Measurements from ENCODE around the gene TMEM119.
"Not testable (repeated sequence)": the region's sequence is repeated elsewhere in the genome, so short reads cannot be mapped to it uniquely, and the experiment has no call there.

The TMEM119 gene

GRCh38 chr12:108560321-108560721 is 37.6 kb downstream of the TMEM119 start:
- peak overlapping the region; percentile 98 for H3K4me3 ChIP-seq (replicated peaks; ENCODE audit: insufficient read depth, low read length)
- DNase-seq (ENCODE audit: low read depth in 1 of 2, low spot score in 1 of 2), result peak in 1 of 2 experiments; percentile 56
- H3K27ac ChIP-seq (replicated peaks), result peak overlapping the region; percentile 98
- no peak for TF ChIP-seq POLR2AphosphoS5 (IDR thresholded peaks at IDR 0.05; ENCODE audit: low read depth)
- no peaks in the 10 kb centered on the region for H3K27me3 ChIP-seq (ENCODE audit: insufficient read depth, poor library complexity, severe bottlenecking)

DNA sequence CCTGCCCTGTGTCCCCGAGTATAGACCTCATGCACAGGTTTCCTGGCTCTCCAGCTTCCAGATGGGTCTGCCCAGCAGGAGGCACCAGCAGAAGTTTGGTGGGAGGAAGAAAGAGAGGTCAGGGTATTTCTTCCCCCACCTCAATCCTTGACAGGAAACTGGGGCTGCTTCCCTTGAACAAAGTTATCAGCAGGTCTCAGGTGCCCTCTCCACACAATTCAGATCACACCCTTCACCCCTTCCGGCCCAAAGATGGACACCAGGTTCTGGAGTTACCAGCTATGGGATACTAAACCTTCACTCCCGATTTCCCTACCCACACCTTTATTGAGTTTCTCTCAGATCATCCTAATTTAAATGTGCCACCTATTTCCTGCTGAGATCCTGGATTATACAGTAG is 38.1 kb downstream of the TMEM119 start:
- Histone ChIP-seq H3K4me3 (replicated peaks; ENCODE audit: insufficient read depth, low read length) (peak overlapping the region; percentile 98), H3K27ac (replicated peaks) (peak overlapping the region; percentile 98), H3K27me3 (ENCODE audit: insufficient read depth, poor library complexity, severe bottlenecking) (no peaks in the 10 kb centered on the region)
- no peak for DNase-seq (ENCODE audit: low read depth in 1 of 2, low spot score in 1 of 2)
- no peak for TF ChIP-seq POLR2AphosphoS5 (IDR thresholded peaks at IDR 0.05; ENCODE audit: low read depth)
- TF ChIP-seq SPI1 (IDR thresholded peaks at IDR 0.05; ENCODE audit: borderline replicate concordance, low read depth), result no peak
- TF ChIP-seq GABPA (IDR thresholded peaks at IDR 0.05; ENCODE audit: low read depth), result no peak
- TF ChIP-seq, protein P1, sequence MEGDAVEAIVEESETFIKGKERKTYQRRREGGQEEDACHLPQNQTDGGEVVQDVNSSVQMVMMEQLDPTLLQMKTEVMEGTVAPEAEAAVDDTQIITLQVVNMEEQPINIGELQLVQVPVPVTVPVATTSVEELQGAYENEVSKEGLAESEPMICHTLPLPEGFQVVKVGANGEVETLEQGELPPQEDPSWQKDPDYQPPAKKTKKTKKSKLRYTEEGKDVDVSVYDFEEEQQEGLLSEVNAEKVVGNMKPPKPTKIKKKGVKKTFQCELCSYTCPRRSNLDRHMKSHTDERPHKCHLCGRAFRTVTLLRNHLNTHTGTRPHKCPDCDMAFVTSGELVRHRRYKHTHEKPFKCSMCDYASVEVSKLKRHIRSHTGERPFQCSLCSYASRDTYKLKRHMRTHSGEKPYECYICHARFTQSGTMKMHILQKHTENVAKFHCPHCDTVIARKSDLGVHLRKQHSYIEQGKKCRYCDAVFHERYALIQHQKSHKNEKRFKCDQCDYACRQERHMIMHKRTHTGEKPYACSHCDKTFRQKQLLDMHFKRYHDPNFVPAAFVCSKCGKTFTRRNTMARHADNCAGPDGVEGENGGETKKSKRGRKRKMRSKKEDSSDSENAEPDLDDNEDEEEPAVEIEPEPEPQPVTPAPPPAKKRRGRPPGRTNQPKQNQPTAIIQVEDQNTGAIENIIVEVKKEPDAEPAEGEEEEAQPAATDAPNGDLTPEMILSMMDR (IDR thresholded peaks at IDR 0.05; ENCODE audit: insufficient read depth, low read length), result no peak
- TF ChIP-seq, protein P2, sequence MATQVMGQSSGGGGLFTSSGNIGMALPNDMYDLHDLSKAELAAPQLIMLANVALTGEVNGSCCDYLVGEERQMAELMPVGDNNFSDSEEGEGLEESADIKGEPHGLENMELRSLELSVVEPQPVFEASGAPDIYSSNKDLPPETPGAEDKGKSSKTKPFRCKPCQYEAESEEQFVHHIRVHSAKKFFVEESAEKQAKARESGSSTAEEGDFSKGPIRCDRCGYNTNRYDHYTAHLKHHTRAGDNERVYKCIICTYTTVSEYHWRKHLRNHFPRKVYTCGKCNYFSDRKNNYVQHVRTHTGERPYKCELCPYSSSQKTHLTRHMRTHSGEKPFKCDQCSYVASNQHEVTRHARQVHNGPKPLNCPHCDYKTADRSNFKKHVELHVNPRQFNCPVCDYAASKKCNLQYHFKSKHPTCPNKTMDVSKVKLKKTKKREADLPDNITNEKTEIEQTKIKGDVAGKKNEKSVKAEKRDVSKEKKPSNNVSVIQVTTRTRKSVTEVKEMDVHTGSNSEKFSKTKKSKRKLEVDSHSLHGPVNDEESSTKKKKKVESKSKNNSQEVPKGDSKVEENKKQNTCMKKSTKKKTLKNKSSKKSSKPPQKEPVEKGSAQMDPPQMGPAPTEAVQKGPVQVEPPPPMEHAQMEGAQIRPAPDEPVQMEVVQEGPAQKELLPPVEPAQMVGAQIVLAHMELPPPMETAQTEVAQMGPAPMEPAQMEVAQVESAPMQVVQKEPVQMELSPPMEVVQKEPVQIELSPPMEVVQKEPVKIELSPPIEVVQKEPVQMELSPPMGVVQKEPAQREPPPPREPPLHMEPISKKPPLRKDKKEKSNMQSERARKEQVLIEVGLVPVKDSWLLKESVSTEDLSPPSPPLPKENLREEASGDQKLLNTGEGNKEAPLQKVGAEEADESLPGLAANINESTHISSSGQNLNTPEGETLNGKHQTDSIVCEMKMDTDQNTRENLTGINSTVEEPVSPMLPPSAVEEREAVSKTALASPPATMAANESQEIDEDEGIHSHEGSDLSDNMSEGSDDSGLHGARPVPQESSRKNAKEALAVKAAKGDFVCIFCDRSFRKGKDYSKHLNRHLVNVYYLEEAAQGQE (IDR thresholded peaks at IDR 0.05; ENCODE audit: insufficient replicate concordance, low read depth), result no peak

- TF ChIP-seq, protein P1 (IDR thresholded peaks at IDR 0.05; ENCODE audit: insufficient read depth, low read length), result no peak
- TF ChIP-seq, protein P2 (IDR thresholded peaks at IDR 0.05; ENCODE audit: insufficient replicate concordance, low read depth), result no peak
- TF ChIP-seq GABPA (IDR thresholded peaks at IDR 0.05; ENCODE audit: low read depth) (no peak), SPI1 (IDR thresholded peaks at IDR 0.05; ENCODE audit: borderline replicate concordance, low read depth) (no peak), POLR2AphosphoS5 (IDR thresholded peaks at IDR 0.05; ENCODE audit: low read depth) (no peak)
- H3K4me3 ChIP-seq (replicated peaks; ENCODE audit: insufficient read depth, low read length), result peak overlapping the region; percentile 98
- DNase-seq (ENCODE audit: low read depth in 1 of 2, low spot score in 1 of 2), result no peak
- H3K27ac ChIP-seq (replicated peaks), result no peak overlapping the region
- H3K27me3 ChIP-seq (ENCODE audit: insufficient read depth, poor library complexity, severe bottlenecking), result no peaks in the 10 kb centered on the region
Measured at GRCh38 chr12:108559007-108559655, 38.8 kb downstream of the TMEM119 start.

- not testable (repeated sequence) for H3K4me3 ChIP-seq (replicated peaks; ENCODE audit: insufficient read depth, low read length); H3K27me3 ChIP-seq (ENCODE audit: insufficient read depth, poor library complexity, severe bottlenecking); DNase-seq (ENCODE audit: low read depth in 1 of 2, low spot score in 1 of 2); H3K27ac ChIP-seq (replicated peaks)
Measured at GRCh38 chr12:108555383-108555782, 42.5 kb downstream of the TMEM119 start.

- TF ChIP-seq GABPA (IDR thresholded peaks at IDR 0.05; ENCODE audit: low read depth) (no peak), SPI1 (IDR thresholded peaks at IDR 0.05; ENCODE audit: borderline replicate concordance, low read depth) (no peak)
- DNase-seq (ENCODE audit: low read depth in 1 of 2, low spot score in 1 of 2), result no peak
- H3K27ac ChIP-seq (replicated peaks), result no peak overlapping the region
- H3K4me3 ChIP-seq (replicated peaks; ENCODE audit: insufficient read depth, low read length), result no peak overlapping the region
- no peaks in the 10 kb centered on the region for H3K27me3 ChIP-seq (ENCODE audit: insufficient read depth, poor library complexity, severe bottlenecking)
Measured at GRCh38 chr12:108553799-108554198, 44.1 kb downstream of the TMEM119 start.
